ENCODE measurements around the gene ARPIN. TPM values are rescaled to one million over a fixed set of nuclear protein-coding genes. Genes with fewer than 3 reads are reported as not detected.

ARPIN gene
- total RNA-seq (2021; ENCODE audit: unreplicated experiment) (8.8 TPM), Bru-seq, nascent RNA (percentile 65 among the genes with signal in this experiment), BruChase-seq, experiment 1, labeled RNA remaining after a 6-hour chase (percentile 92 among the genes with signal in this experiment), BruChase-seq, experiment 2, labeled RNA remaining after a 2-hour chase (percentile 81 among the genes with signal in this experiment)
- polyA plus RNA-seq (2012): 5.4 and 6.1 TPM in 2 replicates
- long read RNA-seq, full-length matches to known transcripts: 5 of 18 reads
- long read RNA-seq, partial matches to known transcripts: 2 of 18 reads
- long read RNA-seq, other reads (novel, unspliced or antisense): 11 of 18 reads

DNA sequence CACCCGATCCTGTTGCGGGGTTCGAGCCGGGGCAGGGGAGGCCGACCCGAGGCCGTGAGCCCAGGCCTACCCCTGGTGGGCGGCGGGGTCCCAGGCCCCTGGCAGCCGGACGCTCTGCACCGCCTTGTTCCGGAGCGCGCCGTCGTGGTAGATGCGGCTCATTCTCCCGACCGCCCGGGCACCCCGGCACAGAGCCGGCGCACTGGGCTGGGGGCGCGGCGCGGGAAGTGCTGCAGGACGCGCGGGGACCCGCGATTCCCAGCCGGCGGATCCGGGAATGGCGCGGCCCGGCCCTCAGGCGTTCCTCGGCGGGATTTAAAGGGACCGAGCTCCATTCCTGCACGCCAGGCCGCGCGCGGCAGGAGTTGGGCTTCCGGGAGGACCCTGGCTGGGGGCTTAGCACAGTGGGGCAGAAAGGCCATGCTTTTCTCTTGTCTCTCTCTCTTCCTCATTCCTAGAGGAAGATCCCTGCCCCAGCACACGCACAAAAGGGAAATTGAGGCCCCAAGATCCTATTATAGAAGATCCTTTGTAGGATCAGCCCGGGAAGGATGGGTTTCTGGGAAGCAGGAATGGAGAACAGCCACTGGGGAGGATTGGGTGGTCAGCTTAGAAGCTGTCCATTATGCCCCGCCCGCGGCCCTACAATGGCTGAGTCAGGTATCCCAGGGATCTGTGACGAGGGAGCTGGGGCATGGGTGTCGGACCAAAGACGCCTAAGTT lies at the start of gene ARPIN:
TSS of gene ARPIN (minus strand) at position 279 of the 723 bp plus-strand sequence. CDS start at position 162, 117 bp downstream.
- ChIA-PET RAD21 (ENCODE audit: low non-redundant PET in 1 of 2, low total read pairs in 2 of 2, uncharacterized antibody in 2 of 2, unreplicated experiment in 2 of 2) (no interaction called here), POLR2A (interaction anchor here (1.0 to 1.5 kb wide), 3 partner anchors 19 to 85 kb away, joined by 3 to 4 read pairs (median 3); partner anchors contain the start of gene AP3S2), CTCF (interaction anchor here (1.3 to 2.6 kb wide), 2 partner anchors 14 to 38 kb away, joined by 3 to 12 read pairs; no protein-coding TSS in a partner anchor)
- intact Hi-C loops (cut with micrococcal nuclease): loop anchor here (5.0 kb wide), 2 partner anchors 59 to 174 kb away; no protein-coding TSS in a partner anchor
- no peaks in the 10 kb centered on the region for H4K20me1 ChIP-seq (ENCODE audit: insufficient read depth)
- TF ChIP-seq CBX3 (IDR thresholded peaks at IDR 0.05; ENCODE audit: low read depth) (no peak), POLR2AphosphoS5 (IDR thresholded peaks at IDR 0.05; ENCODE audit: low read depth, low read length) (peak; percentile 46; the same call in 1 of the 2 replicates), EZH2phosphoT487 (IDR thresholded peaks at IDR 0.05; ENCODE audit: borderline replicate concordance) (no peak), SIN3A (IDR thresholded peaks at IDR 0.05; ENCODE audit: low read depth) (no peak), YY1 (IDR thresholded peaks at IDR 0.05; ENCODE audit: extremely low read depth, insufficient replicate concordance, low read depth, low read length) (peak; percentile 51), FOSL1 (IDR thresholded peaks at IDR 0.05; ENCODE audit: low read depth) (no peak), ZFX (IDR thresholded peaks at IDR 0.05) (peak; percentile 93)
- TF ChIP-seq, protein P1, sequence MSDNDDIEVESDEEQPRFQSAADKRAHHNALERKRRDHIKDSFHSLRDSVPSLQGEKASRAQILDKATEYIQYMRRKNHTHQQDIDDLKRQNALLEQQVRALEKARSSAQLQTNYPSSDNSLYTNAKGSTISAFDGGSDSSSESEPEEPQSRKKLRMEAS (IDR thresholded peaks at IDR 0.05): peak; percentile 62; the same call in 1 of the 2 replicates
- H3K27me3 ChIP-seq (ENCODE audit: insufficient read depth, low read length): no peaks in the 10 kb centered on the region
- H3K36me3 ChIP-seq (ENCODE audit: control insufficient read depth in 1 of 2, insufficient read depth in 2 of 2, low read length in 2 of 2): no peaks in the 10 kb centered on the region
- no peaks in the 10 kb centered on the region for H3K9me2 ChIP-seq (ENCODE audit: insufficient read depth)
- H3K79me2 ChIP-seq (ENCODE audit: insufficient read depth, low read length): no peaks in the 10 kb centered on the region
- H2AFZ ChIP-seq (ENCODE audit: low read depth, low read length, poor library complexity, severe bottlenecking): peak within 1 kb of the TSS; percentile 97
- peak within 1 kb of the TSS; percentile 74 for H3K27ac ChIP-seq (ENCODE audit: low read depth, low read length)
- H3K4me2 ChIP-seq (ENCODE audit: low read length): peak within 1 kb of the TSS; percentile 95
- DNase-seq (ENCODE audit: low read depth, low spot score) (no peak), ATAC-seq (peak; percentile 69)
- BruUV-seq (replicated peaks): no TSS peak
- H3K4me1 ChIP-seq (ENCODE audit: control insufficient read depth in 1 of 2, insufficient read depth in 2 of 2, low read length in 2 of 2): peaks cover 26 to 50% of the 10 kb centered on the region in 2 experiments
- H3K9me3 ChIP-seq (ENCODE audit: control insufficient read depth in 1 of 2, insufficient read depth in 1 of 2, low read depth in 1 of 2, low read length in 2 of 2): no peaks in the 10 kb centered on the region
- H3K9ac ChIP-seq (ENCODE audit: low read length): peak within 1 kb of the TSS; percentile 82
- H3K4me3 ChIP-seq (replicated peaks in 1 of 2; ENCODE audit: low read depth in 1 of 2, low read length in 2 of 2): peak within 1 kb of the TSS; percentile 63 to 77
